A549 (cell line): ENCODE results near the gene OGFR. TPM values are rescaled to one million over a fixed set of nuclear protein-coding genes. Genes with fewer than 3 reads are reported as not detected.

Experiments
- ATAC-seq, 2 experiments: fragments of 200-7000 bp in 1 of 2; fragments of >200 bp in 1 of 2; cut with Nextera tagmentation in 1 of 2; cut with Tn5 transposase in 1 of 2; 3 replicates each; pipeline versions ENCODE4 v1.8.0 to v1.9.1; 2018 to 2020; ENCODE audit warnings: mild to moderate bottlenecking in 1 of 2, moderate library complexity in 1 of 2
- CTCF ChIA-PET: fragments of 300-600 bp; sonication (Branson Sonifier 250); formaldehyde crosslinking; extraction: SDS; loops from one replicate; lab custom pipeline; 2021; ENCODE audit warnings: antibody characterized with exemption, inconsistent platforms; lab: Yijun Ruan, JAX
- POLR2A ChIA-PET: fragments of 350-600 bp; formaldehyde crosslinking; extraction: SDS; loops from one replicate; lab custom pipeline; 2021; ENCODE audit warnings: antibody characterized with exemption, inconsistent platforms; lab: Yijun Ruan, JAX
- DNase-seq, 2 experiments: peaks; one replicate each; pipeline versions ENCODE4 v3.0.0 to v3.0.0-alpha.2; 2011 to 2016; ENCODE audit warnings: low read depth in 1 of 2, low spot score in 1 of 2
- FAIRE-seq: peaks from 2 replicates; lab custom pipeline; 2011; peaks lifted over from hg19 to GRCh38; lab: Jason Lieb, UNC
- H3K27ac ChIP-seq, 2 experiments: fragments of >200 bp; sonication (Bioruptor Twin); formaldehyde crosslinking; 3 replicates each; pipeline ENCODE4 v1.5.1; 2016 to 2017
- H3K4me1 ChIP-seq: fragments of >200 bp; sonication (Bioruptor Twin); formaldehyde crosslinking; 3 replicates; pipeline ENCODE4 v1.6.1; 2016
- H3K4me2 ChIP-seq: fragments of >200 bp; sonication (Bioruptor Twin); formaldehyde crosslinking; 3 replicates; pipeline ENCODE4 v1.6.1; 2016
- H3K4me3 ChIP-seq: fragments of >200 bp; sonication (Bioruptor Twin); formaldehyde crosslinking; 3 replicates; pipeline ENCODE4 v1.5.1; 2016
- H3K9me3 ChIP-seq: fragments of >200 bp; sonication (Bioruptor Twin); formaldehyde crosslinking; 3 replicates; pipeline ENCODE4 v1.6.1; 2016
- BCL3 ChIP-seq: fragments of >200 bp; sonication (Bioruptor Twin); formaldehyde crosslinking; IDR thresholded peaks from 3 replicates; pipeline ENCODE4 v1.6.1; 2016
- CBX8 ChIP-seq: fragments of 200-600 bp; sonication (generic); IDR thresholded peaks from 2 replicates; pipeline ENCODE4 v1.6.1; 2016
- CHD4 ChIP-seq: fragments of 200-600 bp; sonication (generic); IDR thresholded peaks from 2 replicates; pipeline ENCODE4 v1.6.1; 2016; ENCODE audit warnings: antibody characterized with exemption, mild to moderate bottlenecking, borderline replicate concordance
- EHF ChIP-seq: fragments of 250-450 bp; sonication (Bioruptor Pico); IDR thresholded peaks from 2 replicates; pipeline ENCODE4 v1.5.0; 2020; ENCODE audit warnings: mild to moderate bottlenecking
- EP300 ChIP-seq, 2 experiments: fragments of >200 bp; sonication (Bioruptor Twin); formaldehyde crosslinking; IDR thresholded peaks; 2 replicates in 1 of 2; 3 replicates in 1 of 2; pipeline ENCODE4 v1.6.1; 2016 to 2017
- FOSB ChIP-seq: fragments of 250-450 bp; sonication (Bioruptor Pico); IDR thresholded peaks from 2 replicates; pipeline ENCODE4 v1.5.0; 2020; ENCODE audit warnings: mild to moderate bottlenecking, moderate library complexity
- FOSL2 ChIP-seq, 2 experiments: fragments of 450-650 bp in 1 of 2; fragments of >200 bp in 1 of 2; sonication (Bioruptor Twin) in 1 of 2; formaldehyde crosslinking; IDR thresholded peaks; 2 replicates each; pipeline versions ENCODE4 v1.5.0 to v1.6.1; 2016 to 2020; ENCODE audit warnings: mild to moderate bottlenecking in 1 of 2, moderate library complexity in 1 of 2
- GATA3 ChIP-seq: IDR thresholded peaks from 2 replicates; pipeline ENCODE4 v1.6.1; 2012; ENCODE audit warnings: borderline replicate concordance
- HDAC2 ChIP-seq: fragments of 200-600 bp; sonication (generic); IDR thresholded peaks from 2 replicates; pipeline ENCODE4 v1.6.1; 2016
- HOXA7 ChIP-seq: fragments of 250-450 bp; sonication (Bioruptor Pico); IDR thresholded peaks from 2 replicates; pipeline ENCODE4 v1.5.0; 2020; ENCODE audit warnings: mild to moderate bottlenecking, moderate library complexity
- KDM5A ChIP-seq: fragments of 200-600 bp; sonication (generic); IDR thresholded peaks from 2 replicates; pipeline ENCODE4 v1.6.1; 2016; ENCODE audit warnings: antibody characterized with exemption, mild to moderate bottlenecking
- MAFK ChIP-seq: fragments of 450-650 bp; IDR thresholded peaks from 2 replicates; pipeline ENCODE4 v1.6.1; 2014; ENCODE audit not compliant: partially characterized antibody
- MYC ChIP-seq: IDR thresholded peaks from 2 replicates; pipeline ENCODE4 v1.6.1; 2012; ENCODE audit warnings: mild to moderate bottlenecking, inconsistent platforms, low read length, improper control_type of control experiment, borderline replicate concordance
- PHF8 ChIP-seq: fragments of 200-600 bp; sonication (generic); IDR thresholded peaks from 2 replicates; pipeline ENCODE4 v1.6.1; 2016; ENCODE audit warnings: low read depth, mild to moderate bottlenecking, antibody characterized with exemption, moderate library complexity, borderline replicate concordance
- TFCP2L1 ChIP-seq: fragments of 250-450 bp; sonication (Bioruptor Pico); IDR thresholded peaks from 2 replicates; pipeline ENCODE4 v1.5.0; 2021; ENCODE audit warnings: mild to moderate bottlenecking
- TP53 ChIP-seq: fragments of 250-450 bp; sonication (Bioruptor Pico); IDR thresholded peaks from 2 replicates; pipeline ENCODE4 v1.5.0; 2021; ENCODE audit warnings: mild to moderate bottlenecking, moderate library complexity
- ZFP36 ChIP-seq: fragments of 450-650 bp; IDR thresholded peaks from 2 replicates; pipeline ENCODE4 v1.6.1; 2014; ENCODE audit warnings: borderline replicate concordance; ENCODE audit not compliant: partially characterized antibody
- ZSCAN20 ChIP-seq: fragments of 250-450 bp; sonication (Bioruptor Pico); IDR thresholded peaks from 2 replicates; pipeline ENCODE4 v1.8.0; 2022; ENCODE audit warnings: mild to moderate bottlenecking, moderate library complexity
- WGBS: methylation state at CpG from one replicate; pipeline ENCODE4 v1.1.6; 2017; ENCODE audit errors: missing lambda C conversion rate; 5-methylcytosine and 5-hydroxymethylcytosine counted together
- polyA plus RNA-seq, 4 experiments: library from polyadenylated mRNA; depleted of rRNA in 3 of 4; stranded (reverse); fragments of >200 nt; fragmentation: RNase III in 1 of 4; extraction: RNeasy Plus Mini Kit Qiagen cat#74134 plus additional on column Dnase treatment in 1 of 4; gene quantifications; 2 replicates in 3 of 4; 3 replicates in 1 of 4; pipeline ENCODE4 v1.2.3, GENCODE V29; 2011 to 2017
- TF ChIP-seq, protein P1 (sequence below): fragments of >200 bp; sonication (Bioruptor Twin); formaldehyde crosslinking; IDR thresholded peaks from 2 replicates; pipeline ENCODE4 v1.6.1; 2016
- TF ChIP-seq, protein P2 (sequence below): fragments of 450-650 bp; IDR thresholded peaks from 2 replicates; pipeline ENCODE4 v1.6.1; 2014; ENCODE audit warnings: antibody characterized with exemption

The OGFR gene
- polyA plus RNA-seq, 2 of the 4 experiments (the other 2 are of a cell fraction), result 15.9 to 35.6 TPM

DNA sequence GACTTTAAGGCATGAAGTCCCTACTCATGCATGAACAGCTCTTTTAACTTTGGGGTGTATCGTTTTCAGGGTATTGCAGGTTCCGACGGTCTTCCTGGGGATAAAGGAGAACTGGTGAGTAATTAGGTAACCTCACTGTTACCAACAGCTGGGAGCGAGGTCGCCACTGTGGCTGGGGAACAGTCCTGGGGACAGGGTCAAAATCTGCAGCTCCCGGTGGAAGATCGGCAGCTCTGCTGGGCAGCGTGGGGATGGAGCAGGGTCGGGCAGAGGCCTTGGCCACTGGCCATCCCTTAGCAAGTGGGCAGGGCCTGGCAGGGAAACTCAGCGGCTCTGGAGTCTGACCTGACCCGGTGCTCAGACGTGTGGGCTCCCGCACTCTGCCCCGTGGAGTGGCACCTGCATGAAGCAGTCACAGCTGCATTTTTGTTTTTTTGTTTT, 28.3 kb downstream of the OGFR start (continued):
- TF ChIP-seq MYC, result no peak

- 85% methylated on average over 24 of the region's 24 CpGs for WGBS
- H3K9me3 ChIP-seq, result no peaks in the 10 kb centered on the region
- no peak overlapping the region for H3K4me3 ChIP-seq
- CTCF ChIA-PET, result interaction anchor here (0.9 to 1.7 kb wide), 6 partner anchors 9 to 218 kb away, joined by 3 to 6 read pairs (median 4); no protein-coding TSS in a partner anchor
- POLR2A ChIA-PET, result no interaction called here
- TF ChIP-seq BCL3 (no peak), GATA3 (no peak), TP53 (no peak), MAFK (no peak), ZSCAN20 (no peak), FOSB (no peak), TFCP2L1 (no peak), KDM5A (no peak), HOXA7 (CRISPR knock-in tag) (no peak), EP300 (IDR thresholded peaks at IDR 0.05) (no peak), CHD4 (no peak), ZFP36 (no peak), CBX8 (no peak), MYC (no peak), HDAC2 (no peak)
- TF ChIP-seq, protein P1, sequence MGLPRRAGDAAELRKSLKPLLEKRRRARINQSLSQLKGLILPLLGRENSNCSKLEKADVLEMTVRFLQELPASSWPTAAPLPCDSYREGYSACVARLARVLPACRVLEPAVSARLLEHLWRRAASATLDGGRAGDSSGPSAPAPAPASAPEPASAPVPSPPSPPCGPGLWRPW, result no peak
- H3K4me2 ChIP-seq, result no peak overlapping the region
- DNase-seq (no peak), ATAC-seq (no peak), FAIRE-seq (no peak)
- no peak overlapping the region for H3K27ac ChIP-seq
- H3K4me1 ChIP-seq, result peaks cover 16% of the 10 kb centered on the region; the same call in 2 of the 3 replicates
Observed at GRCh38 chr20:62834967-62835730, 30.5 kb downstream of the OGFR start.

DNA sequence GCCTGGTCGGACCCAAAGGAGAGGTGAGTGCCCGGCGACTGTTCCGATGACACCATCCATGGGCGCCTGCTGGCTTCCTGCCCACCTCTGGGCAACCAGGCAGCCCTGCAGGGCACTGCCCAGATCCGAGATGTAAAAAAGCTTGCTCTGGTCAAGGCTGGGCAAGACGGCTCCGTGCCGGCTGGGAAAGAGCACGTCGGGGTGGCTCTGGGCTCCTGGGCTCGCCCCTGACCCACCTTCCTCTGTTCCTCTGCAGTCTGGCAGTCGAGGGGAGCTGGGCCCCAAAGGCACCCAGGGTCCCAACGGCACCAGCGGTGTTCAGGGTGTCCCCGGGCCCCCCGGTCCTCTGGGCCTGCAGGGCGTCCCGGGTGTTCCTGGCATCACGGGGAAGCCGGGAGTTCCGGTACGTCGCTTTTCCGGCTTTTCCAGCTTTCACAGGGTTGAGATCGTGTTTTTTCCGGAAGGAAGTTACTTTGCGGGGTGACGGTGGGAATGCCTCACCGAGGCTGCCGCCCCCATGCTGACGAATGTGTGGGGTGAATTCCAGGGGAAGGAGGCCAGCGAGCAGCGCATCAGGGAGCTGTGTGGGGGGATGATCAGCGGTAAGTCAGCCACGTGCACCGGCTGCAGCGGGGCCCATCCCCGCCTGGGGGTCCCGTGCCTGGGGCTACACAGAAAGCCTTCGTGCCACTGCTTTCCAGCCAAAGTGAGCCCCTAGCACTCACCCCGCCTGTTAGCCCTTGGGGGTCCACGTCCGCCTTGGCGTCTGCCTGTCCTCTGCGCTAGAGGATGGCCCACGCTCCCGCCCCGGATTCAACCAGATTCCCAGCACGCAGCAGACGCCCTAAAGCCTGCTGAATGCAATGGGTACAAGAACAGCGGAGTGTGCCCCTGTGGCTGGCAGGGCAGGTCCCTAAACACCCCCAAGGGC, 31.6 kb downstream of the OGFR start:
- no peak overlapping the region for H3K4me3 ChIP-seq
- WGBS, result 78% methylated on average over 51 of the region's 52 CpGs
- no peak for DNase-seq
- no peaks in the 10 kb centered on the region for H3K9me3 ChIP-seq
- peaks cover 19% of the 10 kb centered on the region; the same call in 2 of the 3 replicates for H3K4me1 ChIP-seq
- CTCF ChIA-PET, result interaction anchor here (0.8 to 1.7 kb wide), 7 partner anchors 9 to 45 kb away, joined by 3 to 5 read pairs (median 3); no protein-coding TSS in a partner anchor
- no peak for FAIRE-seq
- no peak overlapping the region for H3K27ac ChIP-seq
- TF ChIP-seq KDM5A, result no peak
- no peak for TF ChIP-seq PHF8
- TF ChIP-seq EHF (CRISPR knock-in tag), result no peak
- TF ChIP-seq MAFK, result no peak
- TF ChIP-seq FOSL2 (IDR thresholded peaks at IDR 0.05), result no peak
- no peak for TF ChIP-seq FOSL2 (CRISPR knock-in tag; IDR thresholded peaks at IDR 0.05)
- no peak for TF ChIP-seq ZSCAN20
- TF ChIP-seq, protein P2, sequence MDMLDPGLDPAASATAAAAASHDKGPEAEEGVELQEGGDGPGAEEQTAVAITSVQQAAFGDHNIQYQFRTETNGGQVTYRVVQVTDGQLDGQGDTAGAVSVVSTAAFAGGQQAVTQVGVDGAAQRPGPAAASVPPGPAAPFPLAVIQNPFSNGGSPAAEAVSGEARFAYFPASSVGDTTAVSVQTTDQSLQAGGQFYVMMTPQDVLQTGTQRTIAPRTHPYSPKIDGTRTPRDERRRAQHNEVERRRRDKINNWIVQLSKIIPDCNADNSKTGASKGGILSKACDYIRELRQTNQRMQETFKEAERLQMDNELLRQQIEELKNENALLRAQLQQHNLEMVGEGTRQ, result no peak
- 0 out of 6 replicates have a peak, but pooled peaks of 1 of the 2 experiments have one; percentile 14 for ATAC-seq
- H3K4me2 ChIP-seq, result no peak overlapping the region
- POLR2A ChIA-PET, result no interaction called here
